GM18508 (cell line): ENCODE results near the gene NACA2.
"Not testable (repeated sequence)": the region's sequence is repeated elsewhere in the genome, so short reads cannot be mapped to it uniquely, and the experiment has no call there.

Source experiments
- ATAC-seq: cut with Tn5 transposase; IDR thresholded peaks from one replicate; pipeline ENCODE4 v1.9.1; 2021; ENCODE audit warnings: moderate number of reproducible peaks; ENCODE audit not compliant: insufficient read depth, unreplicated experiment

The NACA2 gene

GRCh38 chr17:61601297-61601696, 10.3 kb upstream of the NACA2 start:
- no peak for ATAC-seq

GRCh38 chr17:61600621-61601020, 9.6 kb upstream of the NACA2 start:
- no peak for ATAC-seq

- no peak for ATAC-seq
These were observed 8.6 kb upstream of the NACA2 start for GRCh38 chr17:61599608-61600007.

DNA sequence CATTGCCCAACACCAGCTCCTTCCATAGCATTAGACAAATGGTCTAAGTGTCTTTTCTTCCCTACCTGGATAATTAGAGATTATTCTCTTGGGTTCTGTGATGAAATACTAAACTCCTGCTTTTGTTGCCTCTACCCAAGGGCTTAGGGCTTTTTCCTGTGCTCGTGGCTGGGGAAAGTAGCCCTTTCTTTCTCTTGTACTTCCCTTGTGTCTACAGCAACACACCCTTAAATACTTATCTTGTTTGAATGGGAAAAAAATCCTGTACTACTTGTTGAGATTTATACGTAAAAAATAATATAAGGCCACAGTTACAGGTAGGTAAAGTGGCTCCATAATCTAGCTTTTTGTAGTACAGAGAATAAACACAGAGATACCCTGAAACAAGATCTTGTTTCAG, 7.0 kb upstream of the NACA2 start:
- ATAC-seq: no peak

- no peak for ATAC-seq
These were observed 6.6 kb upstream of the NACA2 start for GRCh38 chr17:61597607-61598006.

DNA sequence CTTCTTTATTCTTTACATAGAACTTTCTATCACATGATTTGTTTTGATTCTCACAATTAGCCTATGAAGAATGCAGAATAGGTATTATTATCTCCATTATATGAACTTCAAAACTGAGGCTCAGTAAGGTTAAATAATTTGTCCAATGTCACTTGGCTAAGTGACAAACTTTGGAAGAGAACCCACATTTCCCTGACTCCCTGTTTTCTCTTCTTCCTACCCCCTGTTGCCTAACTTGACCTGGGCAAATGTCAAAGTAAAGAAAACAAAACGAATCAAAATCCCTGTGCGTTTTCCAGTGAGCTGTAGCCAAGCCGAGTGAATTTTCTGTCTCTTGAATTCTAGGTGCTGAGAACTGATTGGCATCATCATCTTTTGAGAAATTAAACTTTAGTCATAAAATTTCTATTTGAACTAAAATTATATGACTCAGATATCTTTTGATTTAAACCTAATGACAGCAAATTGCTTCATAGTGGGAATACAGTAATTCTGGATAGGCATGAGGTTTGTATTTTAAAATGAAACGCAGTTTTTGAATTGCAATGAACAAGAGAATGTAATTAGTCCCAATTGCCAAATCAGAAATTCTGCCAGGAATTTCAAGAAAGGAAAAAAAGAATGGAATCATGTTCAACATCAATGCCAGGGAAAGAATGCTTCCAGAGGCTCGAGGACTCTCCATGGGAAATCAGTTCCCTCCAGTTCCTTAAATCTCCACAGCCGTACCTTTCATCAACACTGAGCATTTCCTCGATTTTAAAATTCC, 4.6 kb upstream of the NACA2 start:
- no peak for ATAC-seq

DNA sequence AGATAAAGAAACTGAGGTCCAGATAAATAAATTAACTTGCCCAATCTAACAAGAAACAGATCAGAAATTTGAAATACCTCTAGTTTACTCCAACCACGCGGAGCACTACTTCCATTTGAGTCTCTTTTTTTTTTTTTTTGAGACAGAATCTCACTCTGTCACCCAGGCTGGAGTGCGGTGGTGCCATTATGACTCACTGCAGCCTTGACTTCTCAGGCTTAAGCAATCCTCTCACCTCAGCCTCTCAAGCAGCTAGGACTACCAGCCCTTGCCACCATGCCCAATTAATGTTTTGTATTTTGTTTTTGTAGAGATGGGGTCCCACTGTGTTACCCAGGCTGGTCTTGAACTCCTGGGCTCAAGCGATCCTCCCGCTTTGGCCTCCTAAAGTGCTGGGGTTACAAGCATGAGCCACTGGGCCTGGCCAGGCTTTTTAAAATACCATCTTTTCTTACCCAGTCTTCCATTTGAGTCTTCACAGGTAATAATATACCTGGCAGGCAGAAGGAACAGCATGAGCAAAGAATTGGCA, 3.3 kb upstream of the NACA2 start:
- ATAC-seq: no peak

GRCh38 chr17:61593426-61593825, 2.4 kb upstream of the NACA2 start:
- ATAC-seq: no peak

GRCh38 chr17:61591930-61592329, 911 bp upstream of the NACA2 start:
- ATAC-seq: no peak

GRCh38 chr17:61589990-61590389, 1.0 kb downstream of the NACA2 start:
- ATAC-seq: no peak

DNA sequence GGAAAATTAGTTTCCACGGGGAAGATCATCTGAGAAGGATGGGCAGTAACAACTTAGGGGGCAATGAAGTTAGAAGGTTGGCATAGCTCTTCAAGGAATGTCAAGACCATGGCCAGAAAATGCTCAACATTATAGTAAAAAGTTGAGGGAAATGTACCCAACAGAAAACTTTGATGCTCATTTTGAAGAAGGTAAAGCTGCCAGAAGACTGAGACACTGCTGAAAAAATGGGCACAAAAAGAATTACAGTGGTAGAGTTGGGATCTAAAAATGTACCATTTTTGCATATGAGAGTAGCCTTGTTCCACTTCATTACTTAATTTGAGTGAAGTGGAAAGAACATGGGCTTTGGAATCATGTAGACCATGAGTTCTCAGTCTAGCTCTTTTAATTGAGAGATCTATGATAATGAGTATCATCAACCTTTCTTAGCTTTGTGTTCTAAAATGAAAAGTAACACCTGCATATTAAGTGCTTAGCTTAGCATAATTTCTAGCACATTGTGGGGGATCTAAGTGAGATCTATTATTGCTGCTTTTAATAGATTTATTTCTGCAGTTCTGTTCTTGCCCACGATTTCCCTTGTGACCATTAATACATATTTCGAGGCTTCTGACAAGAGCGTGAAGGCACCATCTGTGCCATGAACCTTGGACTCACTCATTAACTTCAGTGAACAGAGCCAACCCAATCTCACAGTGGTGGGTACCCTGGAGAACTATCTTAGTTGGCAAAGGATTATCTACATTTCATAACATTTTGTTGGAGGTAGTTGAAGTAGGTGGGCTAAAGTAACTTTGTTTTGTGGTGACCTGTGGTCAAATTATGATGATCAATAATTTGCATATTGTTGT, 3.0 kb downstream of the NACA2 start:
- no peak for ATAC-seq

- no peak for ATAC-seq
These were observed 3.8 kb downstream of the NACA2 start for GRCh38 chr17:61587242-61587641.

GRCh38 chr17:61586622-61587021, 4.4 kb downstream of the NACA2 start:
- ATAC-seq: not testable (repeated sequence)

DNA sequence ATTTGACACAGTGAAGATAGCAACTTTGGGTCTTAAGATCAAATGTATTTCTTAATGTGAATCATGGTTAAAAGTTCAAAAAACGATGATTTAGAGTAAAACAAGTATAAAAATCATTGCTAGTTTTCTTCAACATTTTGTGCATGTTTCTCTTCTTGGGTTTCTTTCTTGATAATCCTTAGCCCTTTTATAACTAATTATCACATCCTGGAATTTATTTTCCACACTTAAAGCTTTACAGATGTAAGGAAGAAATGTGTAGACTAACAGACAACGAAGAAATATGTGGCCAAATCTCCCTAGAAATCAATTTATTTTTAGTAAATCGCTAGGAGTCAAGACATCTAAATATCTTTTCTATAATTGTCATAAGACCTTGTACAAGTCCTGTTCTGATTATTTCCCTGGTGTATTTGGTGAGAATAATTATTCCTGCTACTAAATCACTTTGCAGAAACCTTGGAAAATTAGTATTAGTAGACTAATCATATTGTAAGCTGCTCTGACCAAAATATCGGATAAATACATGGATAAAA, 4.9 kb downstream of the NACA2 start:
- ATAC-seq: no peak

- ATAC-seq: no peak
These were observed 6.2 kb downstream of the NACA2 start for GRCh38 chr17:61584866-61585265.

DNA sequence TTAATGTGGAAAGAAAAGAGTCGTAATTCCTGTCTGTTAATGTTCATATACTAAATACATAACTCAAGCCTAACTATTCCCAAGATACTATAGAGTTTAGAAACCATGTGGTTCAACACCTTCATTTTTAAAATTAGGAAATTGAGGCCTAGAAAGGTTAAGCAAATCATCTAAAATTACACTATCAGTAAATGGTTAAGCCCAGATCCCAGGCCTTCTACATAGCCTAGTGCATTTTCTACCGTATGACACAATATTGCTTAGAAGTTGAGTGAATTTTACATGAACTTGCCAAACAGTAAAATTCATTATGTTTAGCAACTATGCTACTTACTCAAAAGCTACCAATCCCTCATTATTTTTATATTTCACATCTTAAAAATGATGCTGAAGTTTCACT, 6.8 kb downstream of the NACA2 start:
- ATAC-seq: no peak

DNA sequence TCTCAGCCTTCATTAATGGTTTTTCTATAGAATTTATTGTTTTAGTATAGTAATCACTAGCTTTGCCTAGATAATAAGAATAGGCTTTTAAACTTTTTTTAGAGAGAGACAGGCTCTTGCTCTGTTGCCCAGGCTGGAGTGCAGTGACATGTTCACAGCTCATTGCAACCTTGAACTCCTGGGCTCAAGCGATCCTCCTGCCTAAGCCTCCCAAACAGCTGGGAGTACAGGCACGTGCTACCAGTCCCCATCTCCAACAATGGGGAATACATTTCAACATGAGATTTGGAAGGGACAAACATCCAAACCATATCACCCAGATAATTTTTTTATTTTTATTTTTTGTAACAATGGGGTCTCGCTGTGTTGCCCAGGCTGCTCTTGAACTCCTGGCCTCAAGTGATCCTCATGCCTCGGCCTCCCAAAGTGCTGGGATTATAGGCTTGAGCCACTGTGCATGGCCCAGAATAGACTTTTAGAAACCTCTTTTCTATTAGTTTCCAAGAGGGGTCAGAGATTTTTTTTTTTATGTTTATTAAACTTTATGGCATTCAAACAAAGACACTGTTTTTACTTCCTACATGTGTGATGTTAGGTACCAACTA, 7.3 kb downstream of the NACA2 start:
- ATAC-seq: no peak

GRCh38 chr17:61583242-61583641, 7.8 kb downstream of the NACA2 start:
- no peak for ATAC-seq

GRCh38 chr17:61582593-61582992, 8.4 kb downstream of the NACA2 start:
- ATAC-seq: no peak

DNA sequence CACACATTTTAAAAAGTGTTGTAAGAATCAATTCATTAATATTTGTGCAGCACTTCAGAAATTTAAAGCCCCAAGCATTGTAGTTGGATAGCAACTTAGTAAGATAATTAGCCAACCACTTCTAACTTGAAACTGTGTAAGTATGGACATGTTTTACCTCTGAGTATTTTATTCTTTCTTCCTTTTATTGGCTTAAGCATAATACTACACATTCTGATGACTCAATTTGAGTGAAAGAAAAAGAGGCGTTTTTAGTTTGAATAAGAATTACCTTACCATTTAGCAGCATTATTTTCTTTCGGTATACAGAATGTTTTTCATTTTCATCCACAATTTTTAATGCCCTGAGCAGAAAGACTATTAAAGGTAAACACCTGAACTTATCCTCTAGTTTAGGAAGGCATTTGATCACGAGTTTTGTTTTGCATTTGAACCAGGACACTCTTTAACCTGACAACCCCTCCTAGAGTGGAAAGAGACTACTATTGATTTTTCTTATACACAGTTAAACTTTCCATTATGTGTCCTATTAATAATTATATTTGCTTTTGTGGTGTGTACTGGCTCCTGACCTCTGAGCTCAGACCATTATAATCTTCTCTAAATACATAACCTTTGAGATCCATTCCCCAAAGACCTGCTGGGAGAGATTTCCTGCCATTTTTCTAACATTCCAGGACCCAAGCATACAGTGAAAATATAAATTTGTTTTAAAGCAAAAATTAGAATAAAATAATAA, 9.2 kb downstream of the NACA2 start:
- ATAC-seq: no peak
